Suprapubic skin (tissue), 4 donors: ENCODE data around the gene PTPN11. TPM values are rescaled to one million over a fixed set of nuclear protein-coding genes. Genes with fewer than 3 reads are reported as not detected.

Experiments used
- DNase-seq, 2 donors: peaks; one replicate each; pipeline ENCODE4 v3.0.0-alpha.2; 2019; ENCODE audit warnings: low spot score in 2 of 2
- H3K27ac ChIP-seq: fragments of 200-600 bp; sonication (generic); one replicate; pipeline ENCODE4 v1.5.1; 2019
- H3K27me3 ChIP-seq: fragments of 200-600 bp; sonication (generic); one replicate; pipeline ENCODE4 v1.5.1; 2019
- H3K36me3 ChIP-seq: fragments of 200-600 bp; sonication (generic); one replicate; pipeline ENCODE4 v1.5.1; 2019
- H3K4me1 ChIP-seq: fragments of 200-600 bp; sonication (generic); one replicate; pipeline ENCODE4 v1.5.1; 2019
- H3K4me3 ChIP-seq: fragments of 200-600 bp; sonication (generic); one replicate; pipeline ENCODE4 v1.5.1; 2019; ENCODE audit warnings: mild to moderate bottlenecking
- H3K9me3 ChIP-seq: fragments of 200-600 bp; sonication (generic); one replicate; pipeline ENCODE4 v1.5.1; 2019
- CTCF ChIP-seq, 2 donors: fragments of 200-600 bp in 1 of 2; fragments of 450-650 bp in 1 of 2; sonication (generic) in 1 of 2; IDR thresholded peaks; one replicate each; pipeline ENCODE4 v1.5.1; 2016 to 2019; ENCODE audit warnings: antibody characterized with exemption in 2 of 2, mild to moderate bottlenecking in 1 of 2, moderate library complexity in 1 of 2
- EP300 ChIP-seq: sonication (generic); formaldehyde crosslinking; IDR thresholded peaks from one replicate; pipeline ENCODE4 v1.6.1; 2017; ENCODE audit warnings: antibody characterized with exemption
- POLR2A ChIP-seq, 2 donors: fragments of 450-650 bp; IDR thresholded peaks; one replicate each; pipeline ENCODE4 v1.6.1; 2017; ENCODE audit warnings: antibody characterized with exemption in 2 of 2, mild to moderate bottlenecking in 2 of 2, moderate library complexity in 2 of 2
- POLR2AphosphoS5 ChIP-seq, 3 donors: sonication (generic); formaldehyde crosslinking; IDR thresholded peaks; one replicate each; pipeline ENCODE4 v1.6.1; 2017; ENCODE audit warnings: antibody characterized with exemption in 3 of 3
- WGBS: methylation state at CpG from one replicate; pipeline ENCODE4 v1.1.5; 2018; 5-methylcytosine and 5-hydroxymethylcytosine counted together
- total RNA-seq, 4 donors: library from RNA; depleted of rRNA; stranded (reverse); fragments of >200 nt; gene quantifications; one replicate each; pipeline ENCODE4 v1.1.0, GENCODE V29; 2016

The PTPN11 gene
- total RNA-seq, 4 donors from 2014 or later: 56.6 to 70.7 (median 65.3) TPM

GRCh38 chr12:112486361-112486760, 67.6 kb downstream of the PTPN11 start:
- H3K27me3 ChIP-seq: no peaks in the 10 kb centered on the region
- WGBS: 98% methylated on average over 12 of the region's 12 CpGs
- H3K4me1 ChIP-seq: no peaks in the 10 kb centered on the region
- DNase-seq: no peak
- no peaks in the 10 kb centered on the region for H3K9me3 ChIP-seq
- H3K36me3 ChIP-seq: peaks cover 91% of the 10 kb centered on the region
- TF ChIP-seq EP300 (no peak), POLR2AphosphoS5 (IDR thresholded peaks at IDR 0.05) (no peak), CTCF (IDR thresholded peaks at IDR 0.05) (no peak), POLR2A (IDR thresholded peaks at IDR 0.05) (no peak)
- no peak overlapping the region for H3K4me3 ChIP-seq
- no peak overlapping the region for H3K27ac ChIP-seq

GRCh38 chr12:112488257-112488876, 69.6 kb downstream of the PTPN11 start:
- no peak for TF ChIP-seq EP300
- no peak for TF ChIP-seq POLR2AphosphoS5 (IDR thresholded peaks at IDR 0.05)
- no peak for TF ChIP-seq POLR2A (IDR thresholded peaks at IDR 0.05)
- no peak for TF ChIP-seq CTCF (IDR thresholded peaks at IDR 0.05)
- DNase-seq: no peak
- Histone ChIP-seq H3K27ac (no peak overlapping the region), H3K36me3 (peaks cover 90% of the 10 kb centered on the region), H3K9me3 (no peaks in the 10 kb centered on the region), H3K4me3 (no peak overlapping the region), H3K27me3 (no peaks in the 10 kb centered on the region), H3K4me1 (no peaks in the 10 kb centered on the region)
- WGBS: 84% methylated on average over 6 of the region's 6 CpGs

GRCh38 chr12:112489456-112489855, 70.7 kb downstream of the PTPN11 start:
- no peaks in the 10 kb centered on the region for H3K4me1 ChIP-seq
- H3K9me3 ChIP-seq: no peaks in the 10 kb centered on the region
- H3K4me3 ChIP-seq: no peak overlapping the region
- no peak for TF ChIP-seq CTCF (IDR thresholded peaks at IDR 0.05)
- no peak for TF ChIP-seq POLR2A (IDR thresholded peaks at IDR 0.05)
- no peak for TF ChIP-seq POLR2AphosphoS5 (IDR thresholded peaks at IDR 0.05)
- no peak for TF ChIP-seq EP300
- WGBS: 82% methylated on average over 6 of the region's 6 CpGs
- H3K27me3 ChIP-seq: no peaks in the 10 kb centered on the region
- H3K36me3 ChIP-seq: peaks cover 88% of the 10 kb centered on the region
- H3K27ac ChIP-seq: no peak overlapping the region
- no peak for DNase-seq

GRCh38 chr12:112496496-112496895, 77.7 kb downstream of the PTPN11 start:
- H3K36me3 ChIP-seq: peaks cover 55% of the 10 kb centered on the region
- no peaks in the 10 kb centered on the region for H3K4me1 ChIP-seq
- no peak for DNase-seq
- no peak overlapping the region for H3K4me3 ChIP-seq
- no peaks in the 10 kb centered on the region for H3K9me3 ChIP-seq
- no peaks in the 10 kb centered on the region for H3K27me3 ChIP-seq
- WGBS: 93% methylated on average over 3 of the region's 3 CpGs
- no peak overlapping the region for H3K27ac ChIP-seq
- TF ChIP-seq EP300: no peak
- TF ChIP-seq POLR2A (IDR thresholded peaks at IDR 0.05): no peak
- TF ChIP-seq CTCF (IDR thresholded peaks at IDR 0.05): no peak
- no peak for TF ChIP-seq POLR2AphosphoS5 (IDR thresholded peaks at IDR 0.05)

GRCh38 chr12:112498580-112498979, 79.8 kb downstream of the PTPN11 start:
- no peak overlapping the region for H3K4me3 ChIP-seq
- no peak for DNase-seq
- peaks cover 52% of the 10 kb centered on the region for H3K36me3 ChIP-seq
- no peaks in the 10 kb centered on the region for H3K27me3 ChIP-seq
- WGBS: 72% methylated on average over 1 of the region's 1 CpG
- H3K9me3 ChIP-seq: no peaks in the 10 kb centered on the region
- H3K4me1 ChIP-seq: no peaks in the 10 kb centered on the region
- TF ChIP-seq POLR2AphosphoS5 (IDR thresholded peaks at IDR 0.05) (no peak), POLR2A (IDR thresholded peaks at IDR 0.05) (no peak), EP300 (no peak), CTCF (IDR thresholded peaks at IDR 0.05) (no peak)
- H3K27ac ChIP-seq: no peak overlapping the region
